Activated gamma-delta T cell (primary cell): ENCODE results near the gene ACYP2.
A peak's percentile ranks its signal among the peaks of the same experiment; 100 is the strongest.
"Not testable (repeated sequence)": the region's sequence is repeated elsewhere in the genome, so short reads cannot be mapped to it uniquely, and the experiment has no call there.

Source experiments
- DNase-seq: peaks from one replicate; lab custom pipeline; 2025; lab: John Stamatoyannopoulos, UW

Gene ACYP2

GRCh38 chr2:54321047-54321446 lies 205.6 kb downstream of the ACYP2 start:
- no peak for DNase-seq

DNA sequence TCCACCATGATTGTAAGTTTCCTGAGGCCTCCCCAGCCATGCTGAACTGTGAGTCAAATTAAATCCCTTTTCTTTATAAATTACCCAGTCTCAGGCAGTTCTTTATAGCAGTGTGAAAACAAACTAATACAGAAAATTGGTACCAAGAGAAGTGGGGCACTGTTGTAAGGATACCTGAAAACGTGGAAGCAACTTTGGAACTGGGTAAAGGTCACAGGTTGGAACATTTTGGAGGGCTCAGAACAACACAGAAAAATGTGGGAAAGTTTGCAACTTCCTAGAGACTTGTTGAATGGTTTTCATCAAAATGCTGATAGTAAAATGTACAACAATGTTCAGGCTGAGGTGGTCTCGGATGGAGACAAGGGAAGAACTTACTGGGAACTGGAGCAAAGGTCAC lies 209.1 kb downstream of the ACYP2 start:
- not testable (repeated sequence) for DNase-seq

- no peak for DNase-seq
Measured at GRCh38 chr2:54325148-54325547, 209.7 kb downstream of the ACYP2 start.

GRCh38 chr2:54329482-54330161 lies 214.2 kb downstream of the ACYP2 start:
- DNase-seq, result no peak

GRCh38 chr2:54330162-54330925 lies 214.9 kb downstream of the ACYP2 start:
- peak; percentile 64 for DNase-seq

DNA sequence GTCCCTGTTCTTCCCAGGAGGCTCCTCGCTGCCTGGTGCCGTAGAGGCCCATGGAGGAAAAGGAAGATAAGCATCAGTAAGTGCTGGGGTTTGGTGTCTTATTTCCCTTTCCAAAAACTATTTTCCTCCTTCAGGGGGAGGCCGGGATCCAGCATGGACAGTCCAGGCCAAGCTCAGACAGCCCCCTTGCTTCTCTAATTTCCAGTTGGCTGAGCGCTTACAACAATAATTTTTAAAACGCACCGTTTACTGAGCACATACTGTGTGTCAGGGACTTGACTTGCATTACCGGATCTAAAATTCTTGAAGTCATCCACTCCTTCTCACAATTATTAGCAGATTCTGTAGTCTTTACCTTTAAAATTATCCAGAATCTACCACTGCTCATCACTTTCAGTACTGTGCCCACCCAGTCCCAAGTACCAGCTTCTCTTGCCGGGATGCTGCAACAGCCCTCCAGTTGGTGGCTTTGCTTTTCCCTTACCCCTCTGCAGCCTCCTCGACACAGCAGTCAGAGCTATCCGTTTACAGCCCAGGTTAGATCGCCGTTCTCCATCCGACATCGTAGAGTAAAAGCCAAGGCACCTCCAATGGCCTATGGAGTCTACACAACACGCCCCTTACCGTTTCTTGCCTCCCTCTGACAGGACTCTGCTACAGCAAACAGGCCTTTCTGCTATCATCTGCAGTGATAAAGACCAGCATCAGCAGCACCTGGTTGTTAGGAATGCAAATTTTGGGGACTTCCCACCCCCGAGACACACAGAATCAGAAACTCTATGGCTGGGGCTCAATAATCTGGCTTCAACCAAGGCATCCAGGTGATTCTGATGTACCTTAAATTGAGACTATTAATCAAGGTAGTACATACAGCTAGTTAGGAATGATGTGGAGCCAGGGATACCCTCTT lies 215.8 kb downstream of the ACYP2 start:
- DNase-seq, result no peak

- DNase-seq, result no peak
Measured at GRCh38 chr2:54332386-54332785, 217.0 kb downstream of the ACYP2 start.

DNA sequence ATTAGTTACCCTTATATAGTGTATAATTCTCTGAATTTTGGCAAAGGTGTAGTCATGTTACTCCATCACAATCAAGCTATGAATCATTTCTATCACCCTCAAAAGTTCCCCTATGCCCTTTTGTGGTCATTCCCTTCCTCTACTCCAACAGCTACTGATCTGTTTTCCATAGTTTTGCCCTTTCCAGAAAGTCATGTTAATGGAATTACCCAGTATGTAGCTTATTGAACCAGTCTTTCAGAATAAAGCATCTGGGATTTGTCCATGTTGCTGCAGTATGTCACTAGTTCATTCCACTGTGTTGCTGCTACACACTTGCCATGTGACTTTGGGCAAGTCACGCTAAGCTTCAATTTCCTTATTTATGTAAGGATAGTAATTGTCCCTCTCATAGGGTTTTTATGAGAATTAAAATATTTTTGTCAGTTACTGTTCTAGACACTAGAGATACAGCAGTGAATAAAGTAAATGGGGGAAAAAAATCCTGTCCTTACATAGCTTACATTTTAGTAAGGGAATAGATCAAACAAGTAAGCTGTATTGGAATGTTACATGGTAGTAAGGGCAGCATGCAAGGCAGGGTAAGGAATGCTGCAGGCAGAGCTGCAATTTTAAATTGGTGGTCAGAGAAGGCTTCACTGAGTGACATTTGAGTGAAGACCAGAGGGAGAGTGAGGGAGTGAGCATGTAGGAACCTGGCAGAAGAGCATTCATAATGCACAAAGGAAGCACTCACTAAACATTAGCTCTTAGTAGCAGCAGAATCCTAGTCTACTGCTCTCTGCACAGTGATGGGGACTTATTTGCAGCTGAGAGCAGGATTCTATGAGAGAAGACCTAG lies 220.9 kb downstream of the ACYP2 start:
- no peak for DNase-seq

DNA sequence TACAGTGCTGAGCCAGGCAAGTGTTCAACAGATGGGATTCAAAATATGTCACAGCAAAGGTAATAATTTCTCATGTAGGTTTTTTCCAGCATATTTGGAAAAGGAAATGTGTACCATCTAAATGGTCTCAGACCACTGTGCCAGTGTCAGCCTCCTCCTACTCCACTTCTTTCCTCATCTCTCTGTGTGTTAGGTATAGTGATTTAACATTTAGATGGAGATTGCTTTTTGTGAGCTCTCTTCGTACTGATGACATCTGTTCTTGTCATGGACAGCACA lies 221.5 kb downstream of the ACYP2 start:
- no peak for DNase-seq

GRCh38 chr2:54341656-54342055 lies 226.2 kb downstream of the ACYP2 start:
- no peak for DNase-seq

DNA sequence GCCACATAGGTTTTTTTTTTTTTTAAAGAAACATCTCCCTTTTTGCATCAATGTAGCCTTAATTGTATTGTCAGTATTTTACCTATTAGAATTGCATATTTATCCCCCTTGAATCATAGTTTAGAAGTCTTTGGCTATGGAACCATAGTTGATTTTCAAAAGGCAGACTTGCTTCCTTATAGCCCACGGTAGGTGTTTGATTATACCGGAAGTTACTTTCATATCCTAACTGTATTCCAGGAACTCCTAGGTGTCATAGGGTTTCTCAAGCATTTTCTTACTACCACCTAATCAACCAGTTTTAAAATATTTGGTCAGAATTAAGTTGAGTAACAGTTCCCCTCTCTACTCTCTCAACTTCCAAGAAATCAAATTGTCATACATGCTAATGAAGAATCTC lies 227.2 kb downstream of the ACYP2 start:
- DNase-seq, result no peak

GRCh38 chr2:54347622-54348021 lies 232.2 kb downstream of the ACYP2 start:
- no peak for DNase-seq

DNA sequence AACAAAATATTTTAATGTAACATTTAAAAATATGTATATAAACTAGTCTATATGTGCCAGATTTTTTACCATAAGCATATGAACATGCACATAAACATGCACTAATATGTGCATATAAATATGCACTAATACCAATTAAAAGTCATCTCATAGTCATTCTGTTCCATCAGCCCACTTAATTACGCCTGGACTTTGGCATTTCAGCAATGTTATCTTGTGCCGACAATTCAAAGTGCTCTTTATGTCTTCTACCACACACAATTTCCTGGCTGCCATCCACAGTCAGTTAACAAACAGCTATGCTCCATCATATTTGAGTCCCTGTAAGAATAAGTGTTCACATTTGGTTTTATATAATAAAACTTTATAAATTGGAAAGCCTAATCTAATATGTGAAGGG lies 233.2 kb downstream of the ACYP2 start:
- no peak for DNase-seq

GRCh38 chr2:54350426-54350825 lies 235.0 kb downstream of the ACYP2 start:
- no peak for DNase-seq

GRCh38 chr2:54353216-54353615 lies 237.8 kb downstream of the ACYP2 start:
- no peak for DNase-seq
